GM18868 (cell line): ENCODE data around the gene TUBGCP3.

Source experiments
- ATAC-seq: cut with Tn5 transposase; IDR thresholded peaks from one replicate; pipeline ENCODE4 v1.9.1; 2021; ENCODE audit warnings: mild to moderate bottlenecking, moderate library complexity; ENCODE audit not compliant: unreplicated experiment

TUBGCP3 gene

GRCh38 chr13:112616586-112617362 lies 28.8 kb upstream of the TUBGCP3 start:
- peak; percentile 68 for ATAC-seq

- ATAC-seq, result no peak
Observed at GRCh38 chr13:112615391-112615790, 27.4 kb upstream of the TUBGCP3 start.

GRCh38 chr13:112614835-112615234 lies 26.9 kb upstream of the TUBGCP3 start:
- ATAC-seq, result no peak

- ATAC-seq, result no peak
Observed at GRCh38 chr13:112608212-112608611, 20.3 kb upstream of the TUBGCP3 start.

GRCh38 chr13:112606109-112607001 lies 18.4 kb upstream of the TUBGCP3 start:
- peak; percentile 100 for ATAC-seq

GRCh38 chr13:112605531-112605990 lies 17.6 kb upstream of the TUBGCP3 start:
- ATAC-seq, result no peak

- no peak for ATAC-seq
Observed at GRCh38 chr13:112603641-112604225, 15.8 kb upstream of the TUBGCP3 start.

- ATAC-seq, result no peak
Observed at GRCh38 chr13:112602189-112602588, 14.2 kb upstream of the TUBGCP3 start.

GRCh38 chr13:112601371-112601770 lies 13.4 kb upstream of the TUBGCP3 start:
- no peak for ATAC-seq

GRCh38 chr13:112596235-112596634 lies 8.3 kb upstream of the TUBGCP3 start:
- ATAC-seq, result no peak

- ATAC-seq, result no peak
Observed at GRCh38 chr13:112592647-112593046, 4.7 kb upstream of the TUBGCP3 start.

GRCh38 chr13:112592181-112592580 lies 4.2 kb upstream of the TUBGCP3 start:
- ATAC-seq, result no peak

GRCh38 chr13:112588490-112589297 lies 741 bp upstream of the TUBGCP3 start:
- no peak for ATAC-seq

- peak; percentile 46 for ATAC-seq
Observed at GRCh38 chr13:112587212-112587763, 665 bp downstream of the TUBGCP3 start.

- ATAC-seq, result no peak
Observed at GRCh38 chr13:112586334-112586960, 1.5 kb downstream of the TUBGCP3 start.

GRCh38 chr13:112583592-112584277 lies 4.2 kb downstream of the TUBGCP3 start:
- peak; percentile 47 for ATAC-seq

GRCh38 chr13:112582263-112582662 lies 5.7 kb downstream of the TUBGCP3 start:
- ATAC-seq, result no peak

- ATAC-seq, result no peak
Observed at GRCh38 chr13:112580912-112581311, 7.0 kb downstream of the TUBGCP3 start.

GRCh38 chr13:112580211-112580610 lies 7.7 kb downstream of the TUBGCP3 start:
- no peak for ATAC-seq
